ENCODE measurements around the gene BCHE.
"Not testable (repeated sequence)": the region's sequence is repeated elsewhere in the genome, so short reads cannot be mapped to it uniquely, and the experiment has no call there.

Gene BCHE

GRCh38 chr3:165814380-165814779, 22.8 kb downstream of the BCHE start:
- ChIA-PET POLR2A (no interaction called here), CTCF (no interaction called here)
- no peak for DNase-seq (ENCODE audit: low read depth, low spot score)
- TF ChIP-seq CTCF (IDR thresholded peaks at IDR 0.05; ENCODE audit: insufficient read depth, low read length, missing control alignments): no peak
- H3K4me3 ChIP-seq (ENCODE audit: low read depth, low read length): no peak overlapping the region

GRCh38 chr3:165807937-165808336, 29.3 kb downstream of the BCHE start:
- CTCF ChIA-PET; POLR2A ChIA-PET; H3K4me3 ChIP-seq (ENCODE audit: low read depth, low read length); DNase-seq (ENCODE audit: low read depth, low spot score): not testable (repeated sequence)

GRCh38 chr3:165805946-165806561, 31.2 kb downstream of the BCHE start:
- DNase-seq (ENCODE audit: low read depth, low spot score): no peak
- ChIA-PET POLR2A (no interaction called here), CTCF (no interaction called here)
- H3K4me3 ChIP-seq (ENCODE audit: low read depth, low read length): no peak overlapping the region
- no peak for TF ChIP-seq CTCF (IDR thresholded peaks at IDR 0.05; ENCODE audit: insufficient read depth, low read length, missing control alignments)

- ChIA-PET CTCF (no interaction called here), POLR2A (no interaction called here)
- TF ChIP-seq CTCF (IDR thresholded peaks at IDR 0.05; ENCODE audit: insufficient read depth, low read length, missing control alignments): no peak
- DNase-seq (ENCODE audit: low read depth, low spot score): no peak
- H3K4me3 ChIP-seq (ENCODE audit: low read depth, low read length): no peak overlapping the region
These were observed 33.8 kb downstream of the BCHE start for GRCh38 chr3:165803471-165803870.

GRCh38 chr3:165800970-165801369, 36.3 kb downstream of the BCHE start:
- CTCF ChIA-PET: no interaction called here
- TF ChIP-seq CTCF (IDR thresholded peaks at IDR 0.05; ENCODE audit: insufficient read depth, low read length, missing control alignments): no peak
- no peak for DNase-seq (ENCODE audit: low read depth, low spot score)

GRCh38 chr3:165799026-165799425, 38.2 kb downstream of the BCHE start:
- ChIA-PET CTCF (no interaction called here), POLR2A (no interaction called here)
- H3K4me3 ChIP-seq (ENCODE audit: low read depth, low read length): no peak overlapping the region
- DNase-seq (ENCODE audit: low read depth, low spot score): no peak
- no peak for TF ChIP-seq CTCF (IDR thresholded peaks at IDR 0.05; ENCODE audit: insufficient read depth, low read length, missing control alignments)

More at GRCh38 chr3:165800970-165801369, 36.3 kb downstream of the BCHE start:
- no peak overlapping the region for H3K4me3 ChIP-seq (ENCODE audit: low read depth, low read length)
- POLR2A ChIA-PET: no interaction called here

- no peak overlapping the region for H3K4me3 ChIP-seq (ENCODE audit: low read depth, low read length)
- no peak for DNase-seq (ENCODE audit: low read depth, low spot score)
- POLR2A ChIA-PET: no interaction called here
- CTCF ChIA-PET: no interaction called here
- TF ChIP-seq CTCF (IDR thresholded peaks at IDR 0.05; ENCODE audit: insufficient read depth, low read length, missing control alignments): no peak
These were observed 39.7 kb downstream of the BCHE start for GRCh38 chr3:165797551-165797950.
